GF-D8 (cell line): ENCODE measurements around the gene HTRA3.
A peak's percentile ranks its signal among the peaks of the same experiment; 100 is the strongest.

Experiments used
- DNase-seq: peaks from one replicate; lab custom pipeline; 2025; lab: John Stamatoyannopoulos, UW

The HTRA3 gene

GRCh38 chr4:8267077-8267476 is 2.5 kb upstream of the HTRA3 start:
- DNase-seq = peak; percentile 28

- DNase-seq = no peak
Measured at GRCh38 chr4:8268211-8268610, 1.3 kb upstream of the HTRA3 start.

- no peak for DNase-seq
Measured at GRCh38 chr4:8268901-8269534, 536 bp upstream of the HTRA3 start.

GRCh38 chr4:8270418-8270771 is 841 bp downstream of the HTRA3 start:
- DNase-seq = no peak

- DNase-seq = no peak
Measured at GRCh38 chr4:8270912-8271815, 1.6 kb downstream of the HTRA3 start.

- no peak for DNase-seq
Measured at GRCh38 chr4:8271821-8272220, 2.3 kb downstream of the HTRA3 start.

GRCh38 chr4:8272472-8273428 is 3.2 kb downstream of the HTRA3 start:
- DNase-seq = no peak

- DNase-seq = no peak
Measured at GRCh38 chr4:8273450-8273849, 3.9 kb downstream of the HTRA3 start.

- no peak for DNase-seq
Measured at GRCh38 chr4:8274066-8274652, 4.6 kb downstream of the HTRA3 start.

GRCh38 chr4:8274765-8275547 is 5.4 kb downstream of the HTRA3 start:
- DNase-seq = no peak

GRCh38 chr4:8275548-8275910 is 6.0 kb downstream of the HTRA3 start:
- no peak for DNase-seq

- no peak for DNase-seq
Measured at GRCh38 chr4:8276358-8277240, 7.0 kb downstream of the HTRA3 start.

- no peak for DNase-seq
Measured at GRCh38 chr4:8277356-8278008, 7.9 kb downstream of the HTRA3 start.

- no peak for DNase-seq
Measured at GRCh38 chr4:8278009-8278395, 8.4 kb downstream of the HTRA3 start.

GRCh38 chr4:8278421-8279287 is 9.1 kb downstream of the HTRA3 start:
- no peak for DNase-seq

GRCh38 chr4:8279321-8280157 is 10.0 kb downstream of the HTRA3 start:
- no peak for DNase-seq

- no peak for DNase-seq
Measured at GRCh38 chr4:8280158-8280875, 10.8 kb downstream of the HTRA3 start.
